NCI-H446 (cell line): ENCODE measurements around the gene HRH3.
A peak's percentile ranks its signal among the peaks of the same experiment; 100 is the strongest.

Experiments
- DNase-seq, 2 experiments: peaks; one replicate each; lab custom pipeline; 2025; lab: John Stamatoyannopoulos, UW

Gene HRH3

GRCh38 chr20:62243906-62244515, 23.9 kb upstream of the HRH3 start:
- no peak for DNase-seq

- no peak for DNase-seq
These were observed 23.0 kb upstream of the HRH3 start for GRCh38 chr20:62243106-62243505.

- no peak for DNase-seq
These were observed 22.1 kb upstream of the HRH3 start for GRCh38 chr20:62242176-62242575.

GRCh38 chr20:62241506-62241905, 21.4 kb upstream of the HRH3 start:
- DNase-seq = no peak

- DNase-seq = no peak
These were observed 20.1 kb upstream of the HRH3 start for GRCh38 chr20:62240020-62240685.

GRCh38 chr20:62239278-62239879, 19.3 kb upstream of the HRH3 start:
- no peak for DNase-seq

GRCh38 chr20:62238569-62239277, 18.6 kb upstream of the HRH3 start:
- no peak for DNase-seq

GRCh38 chr20:62237801-62238568, 17.9 kb upstream of the HRH3 start, which contains the start of gene OSBPL2:
Gene OSBPL2 (plus strand): TSS chr20:62238521. CDS start chr20:62256185, 17,664 bp downstream.
- peak; percentile 94 to 99 for DNase-seq

GRCh38 chr20:62237514-62237800, 17.4 kb upstream of the HRH3 start:
- DNase-seq = no peak

GRCh38 chr20:62236766-62237513, 16.9 kb upstream of the HRH3 start:
- DNase-seq = peak in 1 of 2 experiments; percentile 19

- no peak for DNase-seq
These were observed 16.1 kb upstream of the HRH3 start for GRCh38 chr20:62236200-62236599.

- DNase-seq = no peak
These were observed 15.7 kb upstream of the HRH3 start for GRCh38 chr20:62235777-62236157.

- DNase-seq = peak in 1 of 2 experiments; percentile 23
These were observed 15.1 kb upstream of the HRH3 start for GRCh38 chr20:62235001-62235776.

- DNase-seq = no peak
These were observed 14.3 kb upstream of the HRH3 start for GRCh38 chr20:62234339-62234738.

- no peak for DNase-seq
These were observed 13.6 kb upstream of the HRH3 start for GRCh38 chr20:62233684-62234083.

GRCh38 chr20:62232770-62233645, 12.9 kb upstream of the HRH3 start:
- DNase-seq = peak; percentile 45 to 83

- DNase-seq = no peak
These were observed 12.1 kb upstream of the HRH3 start for GRCh38 chr20:62232194-62232593.

GRCh38 chr20:62231292-62231691, 11.2 kb upstream of the HRH3 start:
- DNase-seq = no peak

GRCh38 chr20:62230696-62231095, 10.6 kb upstream of the HRH3 start:
- DNase-seq = no peak

GRCh38 chr20:62230276-62230675, 10.2 kb upstream of the HRH3 start:
- DNase-seq = no peak
